Omental fat pad (tissue), 4 donors: ENCODE data around the gene KCNK5. TPM values are rescaled to one million over a fixed set of nuclear protein-coding genes. Genes with fewer than 3 reads are reported as not detected.

Source experiments
- ATAC-seq: fragments of 150-250 bp; one replicate; pipeline ENCODE4 v1.9.1; 2016; ENCODE audit warnings: mild to moderate bottlenecking, moderate library complexity; ENCODE audit not compliant: low FRiP score
- DNase-seq: peaks from one replicate; pipeline ENCODE4 v3.0.0-alpha.2; 2019; ENCODE audit warnings: low spot score
- total RNA-seq, 4 donors: library from RNA; depleted of rRNA; stranded (reverse); fragments of >200 nt; gene quantifications; one replicate each; pipeline ENCODE4 v1.1.0, GENCODE V29; 2016
- TF ChIP-seq, protein P1 (sequence below), 3 donors: fragments of 450-650 bp; IDR thresholded peaks; one replicate each; pipeline ENCODE4 v1.5.1; 2016 to 2017; ENCODE audit warnings: antibody characterized with exemption in 3 of 3, mild to moderate bottlenecking in 3 of 3, moderate library complexity in 2 of 3

KCNK5 gene
- total RNA-seq, 4 donors from 2014 or later, result 1.7 to 10.9 (median 4.1) TPM

DNA sequence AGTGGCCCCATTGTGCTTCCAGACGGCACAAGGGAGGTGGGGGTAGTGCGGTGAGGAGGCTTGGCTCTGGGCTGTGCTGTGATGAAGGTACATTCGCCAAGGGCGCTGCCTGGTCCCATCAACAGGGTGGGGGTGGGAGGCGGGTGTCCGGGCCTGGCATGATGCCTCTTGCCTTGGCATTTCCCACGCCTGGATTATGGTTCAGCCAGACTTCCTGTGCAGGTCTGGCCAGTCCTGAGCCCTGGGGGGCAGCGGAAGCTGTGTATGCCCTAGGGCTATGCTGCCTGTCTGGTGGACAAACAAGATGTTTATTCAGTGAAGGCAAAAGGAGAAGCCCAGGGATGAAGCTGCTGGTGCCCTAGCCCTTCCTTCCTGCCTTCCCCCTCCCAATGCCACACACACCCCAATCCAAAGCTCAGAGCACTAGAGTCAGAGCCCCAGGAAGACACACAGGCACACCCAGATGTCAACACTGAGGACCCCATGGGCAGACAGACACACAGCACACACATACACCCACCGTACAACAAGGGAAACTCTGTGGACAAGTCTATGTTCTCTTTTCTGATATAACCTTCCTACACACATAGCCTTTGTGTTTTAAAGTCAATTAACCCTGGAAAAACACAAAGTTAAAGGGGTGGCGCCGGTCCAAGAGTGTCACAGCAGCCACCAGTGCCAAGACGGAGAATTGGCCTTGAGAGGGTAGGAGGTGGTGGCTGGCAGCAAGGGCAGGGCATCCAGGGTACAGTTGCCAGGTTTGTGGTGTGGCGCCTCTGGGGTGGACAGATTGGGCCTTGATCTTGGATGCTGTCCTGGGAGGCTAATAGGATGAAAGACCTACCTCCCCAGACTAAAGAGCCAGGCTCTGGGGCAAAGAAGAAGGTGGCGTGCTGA, 59.6 kb downstream of the KCNK5 start:
- DNase-seq (no peak), ATAC-seq (no peak)
- TF ChIP-seq, protein P1, sequence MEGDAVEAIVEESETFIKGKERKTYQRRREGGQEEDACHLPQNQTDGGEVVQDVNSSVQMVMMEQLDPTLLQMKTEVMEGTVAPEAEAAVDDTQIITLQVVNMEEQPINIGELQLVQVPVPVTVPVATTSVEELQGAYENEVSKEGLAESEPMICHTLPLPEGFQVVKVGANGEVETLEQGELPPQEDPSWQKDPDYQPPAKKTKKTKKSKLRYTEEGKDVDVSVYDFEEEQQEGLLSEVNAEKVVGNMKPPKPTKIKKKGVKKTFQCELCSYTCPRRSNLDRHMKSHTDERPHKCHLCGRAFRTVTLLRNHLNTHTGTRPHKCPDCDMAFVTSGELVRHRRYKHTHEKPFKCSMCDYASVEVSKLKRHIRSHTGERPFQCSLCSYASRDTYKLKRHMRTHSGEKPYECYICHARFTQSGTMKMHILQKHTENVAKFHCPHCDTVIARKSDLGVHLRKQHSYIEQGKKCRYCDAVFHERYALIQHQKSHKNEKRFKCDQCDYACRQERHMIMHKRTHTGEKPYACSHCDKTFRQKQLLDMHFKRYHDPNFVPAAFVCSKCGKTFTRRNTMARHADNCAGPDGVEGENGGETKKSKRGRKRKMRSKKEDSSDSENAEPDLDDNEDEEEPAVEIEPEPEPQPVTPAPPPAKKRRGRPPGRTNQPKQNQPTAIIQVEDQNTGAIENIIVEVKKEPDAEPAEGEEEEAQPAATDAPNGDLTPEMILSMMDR (IDR thresholded peaks at IDR 0.05), result no peak

DNA sequence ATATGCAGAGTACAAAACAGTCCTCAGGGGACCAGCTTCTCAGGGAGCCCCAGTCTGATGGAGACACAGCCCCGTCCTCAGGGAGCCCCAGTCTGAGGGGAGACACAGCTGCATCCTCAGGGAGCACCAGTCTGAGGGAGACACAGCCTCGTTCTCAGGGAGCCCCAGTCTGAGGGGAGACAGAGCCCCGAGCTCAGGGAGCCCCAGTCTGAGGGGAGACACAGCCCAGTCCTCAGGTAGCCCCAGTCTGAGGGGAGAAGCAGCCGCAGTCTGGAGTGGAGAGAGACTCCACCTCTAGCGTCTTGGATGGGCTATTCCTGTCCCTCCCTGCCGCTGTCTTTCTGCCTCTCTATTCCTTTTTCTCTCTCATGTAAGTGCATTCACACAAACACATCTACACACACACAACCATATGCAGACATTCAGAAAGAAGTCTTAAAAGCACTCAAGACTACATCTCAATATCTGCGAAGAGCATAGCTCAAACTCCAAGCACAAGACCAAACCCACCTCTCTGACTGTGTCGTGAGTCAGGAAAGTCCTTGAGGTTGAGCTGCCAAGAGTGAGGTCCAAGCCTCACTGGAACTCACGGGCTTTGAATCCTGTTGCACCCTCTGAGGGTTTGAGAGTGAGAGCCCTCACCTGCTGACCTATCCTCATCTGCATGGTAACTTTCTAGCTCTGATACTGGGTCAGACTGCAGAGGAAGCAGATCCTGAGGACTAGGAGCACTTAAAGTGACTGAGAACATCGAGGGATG, 61.2 kb downstream of the KCNK5 start:
- TF ChIP-seq, protein P1 (IDR thresholded peaks at IDR 0.05), result no peak
- no peak for ATAC-seq
- no peak for DNase-seq

DNA sequence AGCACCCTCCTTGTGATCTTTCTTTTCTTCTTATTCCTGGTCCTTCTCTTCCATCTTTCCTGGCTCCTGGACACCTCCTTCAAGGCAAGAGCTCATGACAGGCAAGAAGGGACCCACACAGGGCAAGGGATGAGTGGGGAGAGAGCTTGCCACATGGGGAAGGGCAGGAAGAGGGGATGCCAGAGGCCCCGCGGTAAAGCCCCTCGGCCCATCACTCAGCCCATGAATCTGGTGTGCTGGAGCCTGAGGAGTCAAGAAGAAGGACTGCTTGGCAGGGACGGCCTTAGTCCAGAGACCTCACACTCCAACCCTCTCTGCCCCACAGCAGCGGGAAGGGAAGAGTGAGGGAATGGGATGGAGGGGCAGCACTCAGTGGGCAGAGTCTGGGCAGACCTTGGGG, 62.0 kb downstream of the KCNK5 start:
- TF ChIP-seq, protein P1 (IDR thresholded peaks at IDR 0.05), result no peak
- DNase-seq (no peak), ATAC-seq (no peak)

DNA sequence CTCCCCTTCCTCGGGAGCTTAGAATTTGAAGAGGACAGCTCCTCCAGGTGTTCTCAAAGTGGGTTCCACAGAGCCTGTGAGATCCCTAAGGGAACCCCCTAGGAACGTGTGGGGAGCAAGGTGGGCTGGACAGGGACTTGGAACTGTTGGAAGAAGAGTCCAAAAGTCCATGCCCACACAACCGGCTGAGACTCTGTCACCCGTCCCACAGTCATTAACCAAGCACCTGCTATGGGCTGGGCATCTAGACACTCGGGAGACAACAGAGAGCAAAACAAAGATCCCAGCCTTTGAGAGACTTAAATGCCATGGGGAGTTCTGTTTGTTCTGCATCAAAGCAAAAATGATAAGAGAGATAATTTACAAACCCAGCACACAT, 62.4 kb downstream of the KCNK5 start:
- no peak for DNase-seq
- ATAC-seq, result no peak

DNA sequence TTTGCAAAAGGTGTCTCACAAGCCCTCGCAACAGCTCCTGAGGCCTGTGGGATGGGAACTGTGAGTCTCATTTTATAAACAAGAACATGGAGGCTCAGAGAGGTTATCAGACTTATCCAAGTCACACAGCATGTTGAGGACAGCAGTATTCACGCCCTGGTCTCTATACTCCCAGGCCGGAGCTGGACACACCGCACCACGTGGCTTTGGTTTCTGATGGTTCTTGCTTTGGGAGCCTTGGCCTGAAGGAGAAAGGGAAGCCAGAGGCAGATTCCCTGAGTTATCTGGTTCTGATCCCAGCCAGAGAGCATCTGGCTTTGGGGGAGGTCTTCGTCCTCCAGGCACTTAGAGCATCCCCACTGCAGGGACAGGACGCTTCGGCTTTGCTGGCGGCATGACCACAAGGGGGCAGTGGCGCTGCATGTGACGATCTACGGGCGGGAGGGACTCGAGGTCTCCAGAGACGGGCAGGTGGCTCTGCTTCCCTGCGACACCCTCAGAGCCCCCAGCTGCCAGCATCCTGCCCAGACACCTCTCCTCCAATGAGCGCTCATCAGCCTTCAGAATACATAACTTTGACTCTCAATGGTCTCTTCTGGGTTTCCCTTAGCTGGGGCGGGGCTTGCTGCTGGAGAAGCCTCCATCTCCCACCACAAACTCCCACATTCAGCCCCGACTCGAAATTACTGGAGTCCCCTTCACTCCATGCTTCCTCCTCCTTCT, 62.9 kb downstream of the KCNK5 start:
- ATAC-seq (peak; percentile 77), DNase-seq (peak; percentile 59)
- TF ChIP-seq, protein P1 (IDR thresholded peaks at IDR 0.05), result peak in 2 of 3 donors; percentile 32 to 71

More for the DNA sequence above, 62.4 kb downstream of the KCNK5 start:
- TF ChIP-seq, protein P1 (IDR thresholded peaks at IDR 0.05), result no peak

DNA sequence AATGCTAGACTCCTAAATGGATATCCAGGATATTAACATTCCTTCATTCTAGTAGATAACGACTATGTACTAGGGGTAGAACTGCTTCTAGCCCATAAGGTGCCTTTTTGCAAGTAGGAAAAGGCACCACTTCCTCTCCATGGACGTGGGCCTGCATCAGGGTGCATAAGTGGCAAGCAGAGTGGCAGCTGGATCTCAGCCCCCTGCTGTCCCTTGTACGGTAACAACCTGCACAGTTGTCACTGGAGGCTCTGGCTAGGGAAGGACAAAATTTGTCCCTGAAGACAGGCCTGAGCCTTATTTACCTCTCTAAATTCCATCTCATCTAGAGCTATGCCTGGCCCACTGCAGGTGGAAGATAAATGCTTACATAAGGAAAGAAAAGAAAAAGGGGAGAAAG, 71.8 kb downstream of the KCNK5 start:
- DNase-seq (no peak), ATAC-seq (no peak)
- TF ChIP-seq, protein P1 (IDR thresholded peaks at IDR 0.05), result no peak
